OCI-LY1 (cell line): ENCODE data around the gene ADTRP.

ENCODE experiments used
- EZH2 ChIP-seq: fragments of 200-600 bp; sonication (generic), shearing (Covaris generic); IDR thresholded peaks from 2 replicates; pipeline ENCODE4 v1.8.0; 2017; ENCODE audit warnings: borderline replicate concordance, mixed run types, mild to moderate bottlenecking, antibody characterized with exemption, low read length, moderate library complexity, mixed read lengths
- TF ChIP-seq, protein P1 (sequence below): fragments of 200-600 bp; sonication (generic), shearing (Covaris generic); IDR thresholded peaks from 2 replicates; pipeline ENCODE4 v1.5.1; 2017; ENCODE audit warnings: mild to moderate bottlenecking, antibody characterized with exemption, low read length, moderate library complexity, mixed read lengths

- TF ChIP-seq, protein P1, sequence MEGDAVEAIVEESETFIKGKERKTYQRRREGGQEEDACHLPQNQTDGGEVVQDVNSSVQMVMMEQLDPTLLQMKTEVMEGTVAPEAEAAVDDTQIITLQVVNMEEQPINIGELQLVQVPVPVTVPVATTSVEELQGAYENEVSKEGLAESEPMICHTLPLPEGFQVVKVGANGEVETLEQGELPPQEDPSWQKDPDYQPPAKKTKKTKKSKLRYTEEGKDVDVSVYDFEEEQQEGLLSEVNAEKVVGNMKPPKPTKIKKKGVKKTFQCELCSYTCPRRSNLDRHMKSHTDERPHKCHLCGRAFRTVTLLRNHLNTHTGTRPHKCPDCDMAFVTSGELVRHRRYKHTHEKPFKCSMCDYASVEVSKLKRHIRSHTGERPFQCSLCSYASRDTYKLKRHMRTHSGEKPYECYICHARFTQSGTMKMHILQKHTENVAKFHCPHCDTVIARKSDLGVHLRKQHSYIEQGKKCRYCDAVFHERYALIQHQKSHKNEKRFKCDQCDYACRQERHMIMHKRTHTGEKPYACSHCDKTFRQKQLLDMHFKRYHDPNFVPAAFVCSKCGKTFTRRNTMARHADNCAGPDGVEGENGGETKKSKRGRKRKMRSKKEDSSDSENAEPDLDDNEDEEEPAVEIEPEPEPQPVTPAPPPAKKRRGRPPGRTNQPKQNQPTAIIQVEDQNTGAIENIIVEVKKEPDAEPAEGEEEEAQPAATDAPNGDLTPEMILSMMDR = no peak
- no peak for TF ChIP-seq EZH2
Measured at GRCh38 chr6:11773581-11773980, 5.0 kb downstream of the ADTRP start.
